Upper lobe of left lung (tissue), 6 donors: Measurements from ENCODE around the gene ABHD1. TPM values are rescaled to one million over a fixed set of nuclear protein-coding genes. Genes with fewer than 3 reads are reported as not detected.
A peak's percentile ranks its signal among the peaks of the same experiment; 100 is the strongest.

Experiments used
- ATAC-seq, 2 donors: fragments of 200-7000 bp; cut with Tn5 transposase; one replicate each; pipeline ENCODE4 v1.9.1; 2022; ENCODE audit warnings: mild to moderate bottlenecking in 2 of 2, moderate library complexity in 2 of 2; ENCODE audit not compliant: low FRiP score in 2 of 2
- DNase-seq, 2 donors: peaks; one replicate each; pipeline ENCODE4 v3.0.0-alpha.2; 2019 to 2020
- H3K27ac ChIP-seq, 4 donors: fragments of 200-600 bp; sonication (generic); one replicate each; pipeline ENCODE4 v1.5.1; 2016 to 2019
- H3K27me3 ChIP-seq, 4 donors: fragments of 200-600 bp; sonication (generic); one replicate each; pipeline ENCODE4 v1.5.1; 2017 to 2019
- H3K36me3 ChIP-seq, 4 donors: fragments of 200-600 bp; sonication (generic); one replicate each; pipeline ENCODE4 v1.5.1; 2016 to 2019
- H3K4me1 ChIP-seq, 4 donors: fragments of 200-600 bp; sonication (generic); one replicate each; pipeline ENCODE4 v1.5.1; 2018 to 2019
- H3K4me3 ChIP-seq, 4 donors: fragments of 200-600 bp; sonication (generic); one replicate each; pipeline ENCODE4 v1.5.1; 2017 to 2019; ENCODE audit warnings: mild to moderate bottlenecking in 2 of 4, moderate library complexity in 1 of 4
- H3K9me3 ChIP-seq, 4 donors: fragments of 200-600 bp; sonication (generic); one replicate each; pipeline ENCODE4 v1.5.1; 2018 to 2019
- EP300 ChIP-seq, 4 donors: sonication (generic); formaldehyde crosslinking; IDR thresholded peaks; one replicate each; pipeline ENCODE4 v1.5.1; 2017; ENCODE audit warnings: antibody characterized with exemption in 4 of 4, control low read depth in 2 of 4
- POLR2A ChIP-seq, 4 donors: fragments of 450-650 bp; IDR thresholded peaks; one replicate each; pipeline ENCODE4 v1.5.1; 2016 to 2017; ENCODE audit warnings: antibody characterized with exemption in 4 of 4, mild to moderate bottlenecking in 2 of 4
- POLR2AphosphoS5 ChIP-seq, 2 donors: sonication (generic); formaldehyde crosslinking; IDR thresholded peaks; one replicate each; pipeline ENCODE4 v1.5.1; 2017; ENCODE audit warnings: antibody characterized with exemption in 2 of 2
- WGBS, 2 donors: methylation state at CpG; one replicate each; pipeline ENCODE4 v1.1.5; 2017 to 2018; 5-methylcytosine and 5-hydroxymethylcytosine counted together
- total RNA-seq, 6 donors: library from RNA; depleted of rRNA in 4 of 6; stranded (reverse); fragments of >200 nt in 4 of 6; gene quantifications; one replicate each; pipeline versions ENCODE4 v1.1.0 to v1.2.1, GENCODE V29; 2016 to 2021
- TF ChIP-seq, protein P1 (sequence below), 6 experiments: fragments of 450-650 bp in 4 of 6; fragments of 200-600 bp in 2 of 6; sonication (generic) in 2 of 6; IDR thresholded peaks; one replicate each; pipeline ENCODE4 v1.5.1; 2016 to 2019; ENCODE audit warnings: antibody characterized with exemption in 6 of 6
- donor health status: DM: no; HTN: no; CAD: no; lungs with moderate emphysema.
- donor health status: DM: no; HTN: yes; CAD: no; lungs with severe emphysema.

Gene ABHD1
- total RNA-seq, 6 donors from 2014 or later, result 0.10 to 0.30 (median 0.11) TPM; not detected in 3

DNA sequence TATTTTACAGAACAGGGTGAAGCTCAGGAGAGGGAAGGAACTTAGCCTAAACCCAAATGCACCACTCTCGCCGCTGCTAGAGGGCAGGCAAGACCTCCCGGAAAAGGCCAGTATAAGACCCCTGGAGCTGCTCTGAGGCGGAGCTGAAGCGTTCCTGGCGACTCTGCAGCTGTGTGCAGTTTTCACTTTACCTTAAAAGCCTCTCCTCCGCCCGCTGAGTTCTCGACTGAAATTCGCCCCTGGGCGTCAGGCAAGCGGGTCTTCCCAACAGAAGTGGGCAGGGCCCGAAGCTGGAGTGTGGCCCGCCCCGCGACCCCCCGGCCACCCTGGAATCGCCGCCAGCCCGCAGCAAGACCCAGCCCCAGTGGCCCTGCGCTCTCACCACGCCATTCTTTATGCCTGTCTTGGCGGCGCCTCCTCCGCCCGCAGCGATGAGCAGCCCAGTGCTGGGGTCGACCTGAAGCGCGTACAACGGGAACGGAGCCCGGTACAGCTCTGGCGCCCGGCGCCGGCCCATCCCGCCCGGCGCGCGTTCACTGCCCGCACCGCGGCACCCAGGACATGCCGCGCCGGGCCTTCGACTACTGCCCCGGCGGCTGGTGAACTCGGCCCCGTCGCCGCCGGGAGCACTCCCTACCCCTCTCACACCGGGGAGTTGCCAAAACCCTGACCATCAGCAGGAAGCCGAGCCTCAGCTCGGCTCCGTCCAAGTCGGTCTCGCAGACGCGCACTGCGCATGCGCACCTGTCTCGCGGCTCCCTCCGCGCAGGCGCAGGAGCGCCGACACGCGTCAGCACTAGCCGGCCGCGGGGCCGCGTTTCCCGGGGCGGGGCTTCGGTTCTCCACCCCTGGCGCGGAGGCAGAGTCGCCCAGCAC is 10.5 kb downstream of the ABHD1 start, which contains the start of gene PREB:
Gene PREB, minus strand, starts transcription at position 732 of the 876 bp plus-strand sequence. Its CDS starts 215 bp downstream, at position 517.
- H3K27me3 ChIP-seq, result no peaks in the 10 kb centered on the region
- DNase-seq (peak; percentile 96 to 100), ATAC-seq (peak; percentile 94 to 97)
- no peak for TF ChIP-seq EP300 (IDR thresholded peaks at IDR 0.05)
- peak in 3 of 4 donors; percentile 62 to 95 (median 80) for TF ChIP-seq POLR2A (IDR thresholded peaks at IDR 0.05)
- peak; percentile 90 to 94 for TF ChIP-seq POLR2AphosphoS5 (IDR thresholded peaks at IDR 0.05)
- TF ChIP-seq, protein P1, sequence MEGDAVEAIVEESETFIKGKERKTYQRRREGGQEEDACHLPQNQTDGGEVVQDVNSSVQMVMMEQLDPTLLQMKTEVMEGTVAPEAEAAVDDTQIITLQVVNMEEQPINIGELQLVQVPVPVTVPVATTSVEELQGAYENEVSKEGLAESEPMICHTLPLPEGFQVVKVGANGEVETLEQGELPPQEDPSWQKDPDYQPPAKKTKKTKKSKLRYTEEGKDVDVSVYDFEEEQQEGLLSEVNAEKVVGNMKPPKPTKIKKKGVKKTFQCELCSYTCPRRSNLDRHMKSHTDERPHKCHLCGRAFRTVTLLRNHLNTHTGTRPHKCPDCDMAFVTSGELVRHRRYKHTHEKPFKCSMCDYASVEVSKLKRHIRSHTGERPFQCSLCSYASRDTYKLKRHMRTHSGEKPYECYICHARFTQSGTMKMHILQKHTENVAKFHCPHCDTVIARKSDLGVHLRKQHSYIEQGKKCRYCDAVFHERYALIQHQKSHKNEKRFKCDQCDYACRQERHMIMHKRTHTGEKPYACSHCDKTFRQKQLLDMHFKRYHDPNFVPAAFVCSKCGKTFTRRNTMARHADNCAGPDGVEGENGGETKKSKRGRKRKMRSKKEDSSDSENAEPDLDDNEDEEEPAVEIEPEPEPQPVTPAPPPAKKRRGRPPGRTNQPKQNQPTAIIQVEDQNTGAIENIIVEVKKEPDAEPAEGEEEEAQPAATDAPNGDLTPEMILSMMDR (IDR thresholded peaks at IDR 0.05), result peak in 1 of 6 experiments; percentile 32
- peak within 1 kb of the TSS; percentile 86 to 100 (median 92) for H3K4me3 ChIP-seq
- 0% methylated on average over 2 to 49 of the region's 86 CpGs for WGBS, 2 donors
- H3K36me3 ChIP-seq, result peaks cover 0 to 36% (median 28%) of the 10 kb centered on the region in 4 donors
- H3K27ac ChIP-seq, result peak within 1 kb of the TSS; percentile 83 to 96 (median 89)
- no peaks in the 10 kb centered on the region for H3K9me3 ChIP-seq
- H3K4me1 ChIP-seq, result peaks cover 9 to 22% (median 13%) of the 10 kb centered on the region in 4 donors

DNA sequence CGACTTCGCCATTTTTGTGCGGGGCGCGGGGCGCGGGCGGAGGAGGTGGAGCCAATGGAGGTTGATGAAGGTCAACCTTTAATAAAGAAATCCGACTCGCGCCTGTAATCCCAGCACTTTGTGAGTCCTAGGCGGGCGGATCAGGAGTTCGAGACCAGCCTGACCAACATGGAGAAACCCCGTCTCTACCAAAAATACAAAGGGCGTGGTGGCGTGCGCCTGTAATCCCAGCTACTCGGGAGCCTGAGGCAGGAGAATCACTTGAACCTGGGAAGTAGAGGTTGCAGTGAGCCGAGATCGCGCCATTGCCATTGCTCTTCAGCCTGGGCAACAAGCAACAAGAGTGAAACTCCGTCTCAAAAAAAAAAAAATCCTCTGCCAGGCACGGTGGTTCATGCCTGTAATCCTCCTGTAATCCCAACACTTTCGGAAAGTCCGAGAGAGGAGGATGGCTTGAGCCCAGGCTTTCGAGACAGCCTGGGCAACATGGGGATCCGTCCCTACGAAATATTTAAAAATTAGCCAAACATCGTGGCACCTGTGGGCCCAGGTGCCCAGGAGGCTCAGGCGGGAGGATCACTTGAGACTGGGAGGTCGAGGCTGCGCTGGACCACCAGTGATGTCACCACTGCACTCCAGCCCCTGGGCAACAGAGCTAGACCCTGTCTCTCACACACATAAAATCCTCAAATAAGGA is 11.3 kb downstream of the ABHD1 start:
- TF ChIP-seq, protein P1 (IDR thresholded peaks at IDR 0.05), result no peak
- peak in 1 of 4 donors; percentile 4 for TF ChIP-seq POLR2A (IDR thresholded peaks at IDR 0.05)
- no peak for TF ChIP-seq EP300 (IDR thresholded peaks at IDR 0.05)
- 56 to 92% methylated on average over 14 to 33 of the region's 33 CpGs for WGBS, 2 donors
- Histone ChIP-seq H3K4me3 (peak overlapping the region in 3 of 4 donors; percentile 86 to 100 (median 87)), H3K27ac (peak overlapping the region in 3 of 4 donors; percentile 85 to 96 (median 93)), H3K4me1 (peaks cover 9 to 22% (median 13%) of the 10 kb centered on the region in 4 donors), H3K27me3 (no peaks in the 10 kb centered on the region), H3K9me3 (no peaks in the 10 kb centered on the region), H3K36me3 (peaks cover 0 to 30% (median 25%) of the 10 kb centered on the region in 4 donors)
- ATAC-seq, result no peak
- no peak for DNase-seq

DNA sequence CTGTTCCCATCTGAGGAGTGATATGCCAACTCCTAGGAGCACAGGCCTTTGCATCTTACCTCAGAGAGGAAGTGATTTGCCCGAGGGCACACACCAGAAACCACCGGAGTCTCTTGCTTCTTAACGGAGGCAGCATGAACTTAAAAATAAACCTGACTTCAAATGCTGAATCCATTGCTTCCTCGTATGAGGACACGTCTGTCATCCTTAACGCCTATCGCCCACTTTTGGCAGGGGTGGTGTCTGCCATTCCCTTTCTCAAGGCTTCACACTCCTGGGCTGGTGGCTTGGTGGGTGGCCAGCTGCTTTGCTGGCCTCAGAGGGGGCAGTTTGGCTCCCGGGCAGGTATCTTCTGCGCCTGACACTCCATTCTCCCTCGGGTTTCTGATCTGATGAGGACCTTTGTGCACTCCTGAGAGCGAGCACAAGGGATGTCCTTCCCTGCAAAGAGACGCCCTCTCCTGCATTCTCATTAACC is 11.9 kb downstream of the ABHD1 start:
- H3K27me3 ChIP-seq, result no peaks in the 10 kb centered on the region
- H3K27ac ChIP-seq, result no peak overlapping the region
- DNase-seq (no peak), ATAC-seq (no peak)
- 75 to 91% methylated on average over 11 of the region's 12 CpGs for whole genome bisulfite sequencing, 2 donors
- peaks cover 9 to 22% (median 13%) of the 10 kb centered on the region in 4 donors for H3K4me1 ChIP-seq
- no peak overlapping the region for H3K4me3 ChIP-seq
- H3K9me3 ChIP-seq, result no peaks in the 10 kb centered on the region
- peaks cover 0 to 24% (median 21%) of the 10 kb centered on the region in 4 donors for H3K36me3 ChIP-seq
- TF ChIP-seq, protein P1 (IDR thresholded peaks at IDR 0.05), result no peak
- TF ChIP-seq POLR2AphosphoS5 (IDR thresholded peaks at IDR 0.05), result no peak
- no peak for TF ChIP-seq POLR2A (IDR thresholded peaks at IDR 0.05)
- TF ChIP-seq EP300 (IDR thresholded peaks at IDR 0.05), result no peak

DNA sequence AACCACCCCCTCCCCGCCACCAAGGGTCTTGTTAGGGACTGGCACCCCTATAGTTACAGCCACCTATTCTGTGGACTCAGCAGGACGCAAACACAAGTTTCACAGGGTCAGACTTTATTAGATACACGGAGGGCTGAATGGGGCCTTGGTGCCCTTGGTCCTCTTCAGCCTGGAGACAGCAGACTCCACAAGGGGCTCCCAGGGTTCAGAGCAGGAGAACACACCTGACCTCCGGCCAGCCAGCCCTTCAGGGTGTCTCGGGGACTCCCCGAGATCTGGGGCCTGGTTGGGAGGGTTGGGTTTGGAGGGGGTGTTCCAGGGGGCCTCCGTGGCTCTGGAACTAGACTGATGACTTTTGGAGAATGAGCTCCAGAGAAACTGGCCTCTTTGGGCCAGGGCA is 13.1 kb downstream of the ABHD1 start:
- no peak for TF ChIP-seq POLR2AphosphoS5 (IDR thresholded peaks at IDR 0.05)
- TF ChIP-seq EP300 (IDR thresholded peaks at IDR 0.05), result no peak
- TF ChIP-seq, protein P1 (IDR thresholded peaks at IDR 0.05), result no peak
- no peak for TF ChIP-seq POLR2A (IDR thresholded peaks at IDR 0.05)
- Histone ChIP-seq H3K27ac (no peak overlapping the region), H3K4me3 (no peak overlapping the region), H3K4me1 (peaks cover 9 to 22% (median 13%) of the 10 kb centered on the region in 4 donors), H3K36me3 (peaks cover 0 to 12% (median 8%) of the 10 kb centered on the region in 4 donors), H3K9me3 (no peaks in the 10 kb centered on the region), H3K27me3 (no peaks in the 10 kb centered on the region)
- ATAC-seq (no peak), DNase-seq (no peak)
- 93 to 94% methylated on average over 3 to 7 of the region's 7 CpGs for WGBS, 2 donors
